Immature natural killer cell (primary cell): ENCODE data around the gene CA7. TPM values are rescaled to one million over a fixed set of nuclear protein-coding genes. Genes with fewer than 3 reads are reported as not detected.

Experiments used
- DNase-seq, 3 donors: peaks; one replicate each; pipeline ENCODE4 v3.0.0; 2022; ENCODE audit warnings: mixed read lengths in 1 of 3
- H3K27ac Mint-ChIP-seq, 6 donors: one replicate each; pipeline ENCODE4 v1.8.0; 2020; ENCODE audit warnings: mixed read lengths in 6 of 6, mild to moderate bottlenecking in 5 of 6, inconsistent platforms in 4 of 6, moderate library complexity in 3 of 6
- H3K27me3 Mint-ChIP-seq, 3 donors: one replicate each; pipeline ENCODE4 v1.8.0; 2020 to 2021; ENCODE audit warnings: low read depth in 3 of 3, mild to moderate bottlenecking in 3 of 3, mixed read lengths in 3 of 3, moderate library complexity in 3 of 3, inconsistent platforms in 1 of 3
- H3K36me3 Mint-ChIP-seq, 3 donors: one replicate each; pipeline ENCODE4 v1.8.0; 2020; ENCODE audit warnings: mixed read lengths in 3 of 3, inconsistent platforms in 2 of 3, mild to moderate bottlenecking in 2 of 3
- H3K4me1 Mint-ChIP-seq, 2 donors: one replicate each; pipeline ENCODE4 v1.8.0; 2020; ENCODE audit warnings: inconsistent platforms in 2 of 2, mild to moderate bottlenecking in 2 of 2, mixed read lengths in 2 of 2, moderate library complexity in 1 of 2
- H3K4me3 Mint-ChIP-seq, 5 donors: one replicate each; pipeline ENCODE4 v1.8.0; 2020; ENCODE audit warnings: mild to moderate bottlenecking in 5 of 5, mixed read lengths in 5 of 5, inconsistent platforms in 3 of 5, moderate library complexity in 3 of 5
- H3K9me3 Mint-ChIP-seq, 6 donors: one replicate each; pipeline ENCODE4 v1.8.0; 2020; ENCODE audit warnings: mild to moderate bottlenecking in 6 of 6, mixed read lengths in 6 of 6, inconsistent platforms in 4 of 6, moderate library complexity in 3 of 6
- polyA plus RNA-seq, 3 donors: library from polyadenylated mRNA; unstranded; fragments of 300-500 nt; fragmentation: Illumina TruSeq; gene quantifications; one replicate each; pipeline ENCODE4 v1.2.3, GENCODE V29; 2021

CA7 gene
- polyA plus RNA-seq, 3 donors from 2014 or later, result 0.12 to 0.25 (median 0.17) TPM

DNA sequence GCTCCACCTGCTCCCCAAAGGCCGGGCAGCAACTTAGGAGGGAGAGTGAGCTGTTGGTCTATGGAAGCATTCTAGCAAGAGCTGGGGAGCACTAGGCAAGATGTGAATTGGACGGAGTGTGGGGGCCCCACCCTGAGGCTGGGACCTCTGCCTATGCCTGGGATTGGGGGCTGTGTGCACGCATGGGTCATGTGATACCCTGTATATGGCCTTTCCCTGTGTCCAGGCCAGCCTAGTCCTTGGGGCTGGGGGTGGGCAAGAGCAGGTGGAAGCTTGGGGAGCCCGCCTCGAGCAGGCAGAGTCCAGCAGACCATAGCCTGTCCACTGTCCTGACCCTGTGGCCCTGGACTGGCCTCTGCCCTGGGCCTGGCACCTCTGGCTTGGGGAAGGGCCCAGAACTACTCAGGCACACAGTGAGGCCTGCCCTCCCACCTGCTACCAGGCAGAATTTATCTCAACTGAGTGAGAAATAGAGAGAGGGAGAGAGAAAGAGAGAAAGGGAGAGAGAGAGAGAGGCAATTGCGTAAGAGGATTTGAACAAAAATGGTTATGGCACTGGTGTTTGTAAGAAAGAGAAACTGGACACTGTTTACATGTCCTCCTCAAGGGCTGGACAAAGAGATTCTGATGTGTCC is 55.2 kb downstream of the CA7 start:
- DNase-seq, result no peak
- H3K27ac Mint-ChIP-seq, result no peak overlapping the region
- no peaks in the 10 kb centered on the region for H3K4me1 Mint-ChIP-seq
- no peak overlapping the region for H3K4me3 Mint-ChIP-seq
- no peaks in the 10 kb centered on the region for H3K9me3 Mint-ChIP-seq
- peaks cover 0 to 3% (median 0%) of the 10 kb centered on the region in 3 donors for H3K27me3 Mint-ChIP-seq
- H3K36me3 Mint-ChIP-seq, result no peaks in the 10 kb centered on the region

- Mint-ChIP-seq H3K9me3 (no peaks in the 10 kb centered on the region), H3K27ac (no peak overlapping the region), H3K4me3 (no peak overlapping the region), H3K36me3 (no peaks in the 10 kb centered on the region), H3K4me1 (no peaks in the 10 kb centered on the region), H3K27me3 (peaks cover 0 to 3% (median under 1%) of the 10 kb centered on the region in 3 donors)
- no peak for DNase-seq
Measured at GRCh38 chr16:66899945-66900710, 55.9 kb downstream of the CA7 start.

GRCh38 chr16:66900721-66901441 is 56.7 kb downstream of the CA7 start:
- no peak overlapping the region for H3K27ac Mint-ChIP-seq
- no peaks in the 10 kb centered on the region for H3K4me1 Mint-ChIP-seq
- no peaks in the 10 kb centered on the region for H3K9me3 Mint-ChIP-seq
- H3K4me3 Mint-ChIP-seq, result no peak overlapping the region
- no peaks in the 10 kb centered on the region for H3K36me3 Mint-ChIP-seq
- peaks cover 0 to 2% (median 2%) of the 10 kb centered on the region in 3 donors for H3K27me3 Mint-ChIP-seq
- no peak for DNase-seq

GRCh38 chr16:66901626-66902025 is 57.4 kb downstream of the CA7 start:
- H3K27ac Mint-ChIP-seq, result no peak overlapping the region
- H3K4me1 Mint-ChIP-seq, result no peaks in the 10 kb centered on the region
- no peak for DNase-seq
- no peaks in the 10 kb centered on the region for H3K9me3 Mint-ChIP-seq
- H3K4me3 Mint-ChIP-seq, result no peak overlapping the region
- H3K36me3 Mint-ChIP-seq, result no peaks in the 10 kb centered on the region
- H3K27me3 Mint-ChIP-seq, result peaks cover 0 to 4% (median 1%) of the 10 kb centered on the region in 3 donors

DNA sequence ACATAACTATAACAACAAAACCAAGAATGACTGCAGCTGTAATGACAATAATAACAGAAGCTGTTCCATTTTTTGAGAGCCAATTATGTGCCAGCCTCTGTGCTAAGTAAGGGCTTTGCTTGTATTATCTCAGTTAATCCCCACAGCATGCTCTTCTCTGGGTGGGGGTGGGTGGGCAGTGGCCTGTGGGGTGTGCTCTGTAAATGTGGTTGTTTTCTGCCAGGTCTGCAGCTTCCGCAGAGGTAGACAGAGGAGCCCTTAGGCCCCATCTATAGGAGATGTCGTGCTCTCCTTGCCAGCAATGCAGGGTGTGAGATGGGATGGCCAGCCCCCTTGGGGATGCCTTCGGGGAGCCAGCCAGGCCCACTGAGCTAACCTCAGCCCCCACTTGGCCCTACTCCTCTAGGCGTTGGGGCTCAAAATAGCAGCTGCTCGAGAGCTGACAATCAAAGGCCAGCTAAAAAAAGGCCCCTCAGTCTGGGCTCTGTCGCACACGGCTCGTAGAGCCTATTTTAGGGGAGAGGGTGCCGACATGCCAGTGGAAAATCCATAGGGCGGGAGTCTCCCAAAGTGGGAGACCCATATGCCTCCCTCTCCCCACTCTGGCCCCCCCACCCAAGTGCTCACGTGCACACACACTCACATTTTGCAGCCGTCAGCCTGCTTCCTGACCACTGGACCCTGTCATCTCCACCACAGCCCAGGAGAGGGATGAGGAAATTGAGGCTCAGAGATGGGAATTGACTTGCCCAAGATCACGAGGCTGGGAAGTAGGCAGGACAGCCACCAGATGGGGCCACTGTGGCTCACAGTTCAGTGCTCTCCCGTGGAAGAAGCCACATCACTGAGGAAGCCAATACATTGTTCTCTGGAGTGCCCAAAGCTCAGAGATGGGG is 58.7 kb downstream of the CA7 start:
- H3K4me3 Mint-ChIP-seq, result no peak overlapping the region
- peak overlapping the region in 1 of 6 donors; percentile 21 for H3K27ac Mint-ChIP-seq
- peaks cover 0 to 4% (median 0%) of the 10 kb centered on the region in 3 donors for H3K27me3 Mint-ChIP-seq
- H3K36me3 Mint-ChIP-seq, result no peaks in the 10 kb centered on the region
- DNase-seq, result no peak
- no peaks in the 10 kb centered on the region for H3K4me1 Mint-ChIP-seq
- H3K9me3 Mint-ChIP-seq, result no peaks in the 10 kb centered on the region

Other genes starting within 250 kb of the CA7 start
- 100 to 1,000 TPM in 2 of 3 donors, 10 to 100 TPM in 1; 83.5 to 145 (median 127) TPM for gene CMTM3, start 239.7 kb upstream of the CA7 start, polyA plus RNA-seq
- gene CMTM4, start 147.7 kb upstream of the CA7 start, polyA plus RNA-seq, result under 1 TPM in 1 of 3 donors, not detected in 2; 0.19 TPM
- 10 to 100 TPM; 15.3 to 41.1 (median 16.6) TPM for gene DYNC1LI2, start 92.8 kb upstream of the CA7 start, polyA plus RNA-seq
- gene TERB1, start 42.8 kb upstream of the CA7 start, polyA plus RNA-seq, result under 1 TPM in 1 of 3 donors, not detected in 2; 0.11 TPM
- gene NAE1, start 13.4 kb upstream of the CA7 start, polyA plus RNA-seq, result 10 to 100 TPM; 67.2 to 73.8 (median 69.8) TPM
- 1 to 10 TPM in 2 of 3 donors, not detected in 1; 2.2 to 3.1 TPM for gene PDP2, start 36.1 kb downstream of the CA7 start, polyA plus RNA-seq
- not detected for gene CDH16, start 74.5 kb downstream of the CA7 start, polyA plus RNA-seq
- not detected for gene RRAD, start 81.1 kb downstream of the CA7 start, polyA plus RNA-seq
- gene CIAO2B, start 90.0 kb downstream of the CA7 start, polyA plus RNA-seq, result 100 to 1,000 TPM; 125 to 157 (median 132) TPM
- 10 to 100 TPM; 13.8 to 26.2 (median 19.5) TPM for gene CES2, start 91.1 kb downstream of the CA7 start, polyA plus RNA-seq
- not detected for gene CES3, start 116.9 kb downstream of the CA7 start, polyA plus RNA-seq
- 1 to 10 TPM in 1 of 3 donors, under 1 TPM in 1, not detected in 1; 0.98 to 1.6 TPM for gene CES4A, start 144.2 kb downstream of the CA7 start, polyA plus RNA-seq
- gene CBFB, start 184.7 kb downstream of the CA7 start, polyA plus RNA-seq, result 100 to 1,000 TPM in 1 of 3 donors, 10 to 100 TPM in 2; 93.5 to 118 (median 95.2) TPM